HepG2 (cell line): ENCODE measurements around the gene EXPH5. TPM values are rescaled to one million over a fixed set of nuclear protein-coding genes. Genes with fewer than 3 reads are reported as not detected.

Experiments used
- ATAC-seq: fragments of 200-7000 bp; cut with Tn5 transposase; 3 replicates; pipeline ENCODE4 v1.9.1; 2020; ENCODE audit warnings: mild to moderate bottlenecking, moderate library complexity
- BruUV-seq: library from RNA; stranded (reverse); fragments of 400-500 nt; replicated peaks from 2 replicates; lab custom pipeline; 2021; lab: Mats Ljungman, UMichigan
- CTCF ChIA-PET: fragments of 300-600 bp; formaldehyde crosslinking; extraction: SDS; loops from one replicate; lab custom pipeline; 2021; ENCODE audit warnings: low total read pairs, inconsistent platforms, low intra/inter-chr PET ratio; lab: Yijun Ruan, JAX
- POLR2A ChIA-PET: fragments of 350-600 bp; sonication (Branson Sonifier 250); formaldehyde crosslinking; loops from one replicate; lab custom pipeline; 2020; ENCODE audit warnings: antibody characterized with exemption, inconsistent platforms; lab: Yijun Ruan, JAX
- DNase-seq: peaks from one replicate; pipeline ENCODE4 v3.0.0-alpha.2; 2015; ENCODE audit warnings: low spot score
- FAIRE-seq: peaks from 3 replicates; lab custom pipeline; 2011; peaks lifted over from hg19 to GRCh38; lab: Jason Lieb, UNC
- H2AFZ ChIP-seq: one replicate; pipeline ENCODE4 v1.6.1; 2011; ENCODE audit warnings: low read length, inconsistent platforms
- H3K27ac ChIP-seq: fragments of 300-600 bp; 3 replicates; pipeline ENCODE4 v1.8.0; 2011; ENCODE audit warnings: mixed run types, mild to moderate bottlenecking, mixed read lengths, low read length, inconsistent platforms; ENCODE audit not compliant: insufficient read depth; ENCODE audit errors: extremely low read length
- H3K27me3 ChIP-seq, 2 experiments: fragments of 200-600 bp in 1 of 2; 2 replicates in 1 of 2; 3 replicates in 1 of 2; pipeline versions ENCODE4 v1.6.0 to v1.8.0; 2011; ENCODE audit warnings: low read length in 2 of 2, mild to moderate bottlenecking in 2 of 2, moderate library complexity in 2 of 2, inconsistent platforms in 1 of 2; ENCODE audit not compliant: insufficient read depth in 2 of 2, control insufficient read depth in 1 of 2
- H3K36me3 ChIP-seq, 2 experiments: fragments of 200-600 bp in 1 of 2; replicated peaks in 1 of 2; 2 replicates in 1 of 2; 3 replicates in 1 of 2; pipeline versions ENCODE4 v1.5.1 to v1.8.0; 2011; ENCODE audit warnings: low read length in 2 of 2, inconsistent platforms in 1 of 2; ENCODE audit not compliant: insufficient read depth in 2 of 2, control insufficient read depth in 1 of 2
- H3K4me1 ChIP-seq: 2 replicates; pipeline ENCODE4 v1.5.1; 2012; ENCODE audit warnings: low read length, inconsistent platforms; ENCODE audit not compliant: insufficient read depth
- H3K4me2 ChIP-seq: 2 replicates; pipeline ENCODE4 v1.6.0; 2011; ENCODE audit warnings: low read depth, low read length, inconsistent platforms
- H3K4me3 ChIP-seq, 3 experiments: fragments of 200-600 bp in 1 of 3; sonication (generic), shearing (Covaris generic) in 1 of 3; replicated peaks in 1 of 3; 2 replicates each; pipeline ENCODE4 v1.5.1; 2011 to 2016; ENCODE audit warnings: low read length in 3 of 3, inconsistent platforms in 2 of 3, low read depth in 2 of 3, mild to moderate bottlenecking in 2 of 3, control low read depth in 1 of 3, mixed read lengths in 1 of 3; ENCODE audit not compliant: insufficient read depth in 1 of 3
- H3K79me2 ChIP-seq: one replicate; pipeline ENCODE4 v1.6.1; 2011; ENCODE audit warnings: low read length, inconsistent platforms; ENCODE audit not compliant: insufficient read depth
- H3K9ac ChIP-seq: 2 replicates; pipeline ENCODE4 v1.6.0; 2011; ENCODE audit warnings: mild to moderate bottlenecking, low read depth, low read length, inconsistent platforms; ENCODE audit not compliant: insufficient read depth
- H3K9me3 ChIP-seq: 2 replicates; pipeline ENCODE4 v1.5.1; 2012; ENCODE audit warnings: mild to moderate bottlenecking, low read length
- H4K20me1 ChIP-seq: 2 replicates; pipeline ENCODE4 v1.6.0; 2011; ENCODE audit warnings: inconsistent platforms, mild to moderate bottlenecking, low read length, moderate library complexity; ENCODE audit not compliant: insufficient read depth
- GPBP1L1 ChIP-seq: sonication (generic); formaldehyde crosslinking; IDR thresholded peaks from 2 replicates; pipeline ENCODE4 v1.5.0; 2020; ENCODE audit warnings: mild to moderate bottlenecking, missing genetic modification reagents
- IRF2 ChIP-seq: IDR thresholded peaks from 2 replicates; pipeline ENCODE4 v1.6.1; 2018; ENCODE audit warnings: missing genetic modification reagents, missing compliant biosample characterization
- KDM3A ChIP-seq: IDR thresholded peaks from 2 replicates; pipeline ENCODE4 v1.6.1; 2018; ENCODE audit warnings: low read depth, missing compliant biosample characterization
- MIER2 ChIP-seq: IDR thresholded peaks from 2 replicates; pipeline ENCODE4 v1.6.1; 2016; ENCODE audit warnings: missing biosample characterization, missing genetic modification reagents
- MXI1 ChIP-seq: IDR thresholded peaks from 3 replicates; pipeline ENCODE4 v1.6.1; 2012; ENCODE audit warnings: low read depth, low read length, inconsistent platforms, borderline replicate concordance
- NFATC3 ChIP-seq: sonication (generic); formaldehyde crosslinking; IDR thresholded peaks from 2 replicates; pipeline ENCODE4 v1.5.1; 2020; ENCODE audit warnings: mild to moderate bottlenecking, missing genetic modification reagents
- PHF5A ChIP-seq: IDR thresholded peaks from one replicate; pipeline ENCODE4 v1.6.1; 2018; ENCODE audit warnings: low read depth, missing genetic modification reagents; ENCODE audit not compliant: unreplicated experiment
- PHF8 ChIP-seq: sonication (generic); formaldehyde crosslinking; IDR thresholded peaks from 2 replicates; pipeline ENCODE4 v1.5.0; 2020; ENCODE audit warnings: missing genetic modification reagents
- POLR2A ChIP-seq, 2 experiments: IDR thresholded peaks; 2 replicates each; pipeline ENCODE4 v1.6.1; 2011; ENCODE audit warnings: low read depth in 2 of 2, low read length in 2 of 2, mild to moderate bottlenecking in 1 of 2, moderate library complexity in 1 of 2; ENCODE audit not compliant: insufficient read depth in 1 of 2
- RFX1 ChIP-seq: fragments of 450-650 bp; IDR thresholded peaks from 2 replicates; pipeline ENCODE4 v1.6.1; 2017
- SP2 ChIP-seq: sonication (generic); formaldehyde crosslinking; IDR thresholded peaks from 2 replicates; pipeline ENCODE4 v1.5.1; 2020; ENCODE audit warnings: mild to moderate bottlenecking, missing genetic modification reagents
- YEATS4 ChIP-seq: sonication (generic); formaldehyde crosslinking; IDR thresholded peaks from 2 replicates; pipeline ENCODE4 v1.4.0; 2020; ENCODE audit warnings: missing genetic modification reagents, borderline replicate concordance
- ZFP62 ChIP-seq: sonication (generic); formaldehyde crosslinking; IDR thresholded peaks from 2 replicates; pipeline ENCODE4 v1.4.0; 2020; ENCODE audit warnings: missing genetic modification reagents
- ZFP90 ChIP-seq: sonication (generic); formaldehyde crosslinking; IDR thresholded peaks from 2 replicates; pipeline ENCODE4 v1.8.0; 2022; ENCODE audit warnings: missing genetic modification reagents, mild to moderate bottlenecking, inconsistent platforms, borderline replicate concordance
- ZNF10 ChIP-seq: sonication (generic); formaldehyde crosslinking; IDR thresholded peaks from 2 replicates; pipeline ENCODE4 v1.4.0; 2020; ENCODE audit warnings: mild to moderate bottlenecking, low read depth, missing genetic modification reagents, borderline replicate concordance
- ZNF251 ChIP-seq: sonication (generic); formaldehyde crosslinking; IDR thresholded peaks from 2 replicates; pipeline ENCODE4 v1.9.0; 2021; ENCODE audit warnings: mild to moderate bottlenecking, missing genetic modification reagents
- ZNF383 ChIP-seq: sonication (generic); formaldehyde crosslinking; IDR thresholded peaks from 2 replicates; pipeline ENCODE4 v1.4.0; 2020; ENCODE audit warnings: missing genetic modification reagents, mild to moderate bottlenecking, borderline replicate concordance
- ZNF414 ChIP-seq: sonication (generic); formaldehyde crosslinking; IDR thresholded peaks from 2 replicates; pipeline ENCODE4 v1.5.0; 2020; ENCODE audit warnings: missing genetic modification reagents
- ZNF691 ChIP-seq: sonication (generic); formaldehyde crosslinking; IDR thresholded peaks from 2 replicates; pipeline ENCODE4 v1.4.0; 2020; ENCODE audit warnings: missing genetic modification reagents, low read depth, mild to moderate bottlenecking, borderline replicate concordance
- ZSCAN5A ChIP-seq: sonication (generic); formaldehyde crosslinking; IDR thresholded peaks from 2 replicates; pipeline ENCODE4 v1.8.0; 2022; ENCODE audit warnings: mild to moderate bottlenecking, missing genetic modification reagents, borderline replicate concordance
- WGBS: methylation state at CpG from one replicate; pipeline ENCODE4 v1.1.6; 2017; ENCODE audit warnings: low lambda C conversion rate; 5-methylcytosine and 5-hydroxymethylcytosine counted together
- in situ Hi-C: cut with HindIII; loops from 2 replicates; pipeline ENCODE4 v1.10.0; 2017; ENCODE audit warnings: low pct_unique_long_range_greater_than_20kb; ENCODE audit not compliant: extremely low pct_ligation_motif_present
- intact Hi-C: fragments of 100-400 bp; cut with micrococcal nuclease; formaldehyde crosslinking; loops from one replicate; pipeline ENCODE4 v1.10.0; 2022; ENCODE audit not compliant: unreplicated experiment
- polyA plus RNA-seq, 8 experiments: library from polyadenylated mRNA; depleted of rRNA in 3 of 8; stranded (reverse) in 7 of 8; unstranded in 1 of 8; fragments of >200 nt; fragmentation: Illumina TruSeq in 4 of 8; extraction: Trizol in 4 of 8; gene quantifications; 2 replicates each; pipeline versions ENCODE4 v1.2.1 to v1.2.3, GENCODE V29; 2011 to 2016; ENCODE audit warnings: low read depth in 4 of 8, missing spikeins in 1 of 8, mixed read lengths in 1 of 8; ENCODE audit not compliant: insufficient read depth in 1 of 8
- total RNA-seq, 5 experiments: library from RNA; depleted of rRNA; stranded (reverse); fragments of >200 nt; fragmentation: Illumina TruSeq; extraction: Trizol; gene quantifications; 2 replicates each; pipeline ENCODE4 v1.2.3, GENCODE V29; 2016; ENCODE audit warnings: low read depth in 1 of 5

EXPH5 gene
- total and polyA plus RNA-seq, 2 of the 13 experiments (the other 11 are each of a cell fraction or from before 2014, with no cell fraction given): under 0.01 to 0.02 TPM

GRCh38 chr11:108468478-108468864 lies 125.1 kb downstream of the EXPH5 start (continued):
- no peak for TF ChIP-seq ZSCAN5A (CRISPR knock-in tag)
- TF ChIP-seq MIER2: no peak
- TF ChIP-seq ZNF383: no peak
- TF ChIP-seq YEATS4 (CRISPR knock-in tag): no peak
- no peak for TF ChIP-seq PHF8 (CRISPR knock-in tag)

GRCh38 chr11:108467091-108467823 lies 126.3 kb downstream of the EXPH5 start, which contains the start of gene C11orf65:
TSS of gene C11orf65 (minus strand) at chr11:108467529. CDS start at chr11:108461559, 5,970 bp downstream.
- peaks cover 14% of the 10 kb centered on the region for H3K4me1 ChIP-seq
- peak within 1 kb of the TSS; percentile 66 to 82 (median 81) for H3K4me3 ChIP-seq
- no TSS peak for BruUV-seq
- H3K4me2 ChIP-seq: peak within 1 kb of the TSS; percentile 75
- intact Hi-C loops (loop anchor here (1.0 kb wide), 1 partner anchor 30 kb away; no protein-coding TSS in a partner anchor), in situ Hi-C loops (no loop called here)
- FAIRE-seq (peak; percentile 97), ATAC-seq (peak; percentile 99), DNase-seq (peak; percentile 93)
- ChIA-PET POLR2A (interaction anchor here (1.5 kb wide), 1 partner anchor 31 kb away, joined by 5 read pairs; the partner anchor contains the start of gene POGLUT3), CTCF (no interaction called here)
- peak within 1 kb of the TSS; percentile 99 for H3K27ac ChIP-seq
- no peaks in the 10 kb centered on the region for H3K79me2 ChIP-seq
- no peaks in the 10 kb centered on the region for H4K20me1 ChIP-seq
- H3K27me3 ChIP-seq: no peaks in the 10 kb centered on the region; a peak in 1 of 5 replicates
- under 1% methylated on average over 28 of the region's 35 CpGs for WGBS
- H2AFZ ChIP-seq: peak within 1 kb of the TSS; percentile 69
- no peaks in the 10 kb centered on the region for H3K9me3 ChIP-seq
- H3K9ac ChIP-seq: peak within 1 kb of the TSS; percentile 97
- no peaks in the 10 kb centered on the region for H3K36me3 ChIP-seq
- TF ChIP-seq POLR2A (IDR thresholded peaks at IDR 0.05; ENCODE audit: insufficient read depth in 1 of 2, low read depth in 2 of 2, low read length in 2 of 2) (peak; percentile 98 to 99), NFATC3 (CRISPR knock-in tag) (no peak), ZNF414 (CRISPR knock-in tag) (no peak), GPBP1L1 (CRISPR knock-in tag) (no peak), SP2 (peak; percentile 86), ZFP62 (CRISPR knock-in tag) (no peak), PHF5A (no peak), ZNF251 (no peak), KDM3A (peak; percentile 57; the same call in 1 of the 2 replicates), ZNF691 (CRISPR knock-in tag) (0 out of 2 replicates have a peak, but pooled peaks have one; percentile 50), IRF2 (CRISPR knock-in tag) (peak; percentile 89), ZFP90 (CRISPR knock-in tag) (0 out of 2 replicates have a peak, but pooled peaks have one; percentile 25), ZNF10 (CRISPR knock-in tag) (no peak), MXI1 (no peak; the same call in 2 of the 3 replicates), RFX1 (peak; percentile 29; the same call in 1 of the 2 replicates)
